H7 (cell line): ENCODE results near the gene ZSWIM6. TPM values are rescaled to one million over a fixed set of nuclear protein-coding genes. Genes with fewer than 3 reads are reported as not detected.

ENCODE experiments used
- DNase-seq: peaks from one replicate; pipeline ENCODE4 v3.0.0; 2012
- H3K27me3 ChIP-seq: 2 replicates; pipeline ENCODE4 v1.6.0; 2011; ENCODE audit warnings: mild to moderate bottlenecking, low read length; ENCODE audit not compliant: control insufficient read depth, insufficient read depth
- H3K36me3 ChIP-seq: replicated peaks from 2 replicates; pipeline ENCODE4 v1.5.1; 2011; ENCODE audit warnings: low read length; ENCODE audit not compliant: control insufficient read depth, insufficient read depth
- H3K4me3 ChIP-seq: 2 replicates; pipeline ENCODE4 v1.5.1; 2011; ENCODE audit warnings: low read depth, mild to moderate bottlenecking, control low read depth, low read length, moderate library complexity; ENCODE audit not compliant: insufficient read depth
- total RNA-seq: library from RNA; depleted of rRNA; stranded (reverse); fragments of >200 nt; shearing (Covaris generic); gene quantifications from 2 replicates; pipeline ENCODE4 v1.2.3, GENCODE V29; 2014

Gene ZSWIM6
- total RNA-seq, 1 experiment from 2014 or later, result 9.1 TPM

DNA sequence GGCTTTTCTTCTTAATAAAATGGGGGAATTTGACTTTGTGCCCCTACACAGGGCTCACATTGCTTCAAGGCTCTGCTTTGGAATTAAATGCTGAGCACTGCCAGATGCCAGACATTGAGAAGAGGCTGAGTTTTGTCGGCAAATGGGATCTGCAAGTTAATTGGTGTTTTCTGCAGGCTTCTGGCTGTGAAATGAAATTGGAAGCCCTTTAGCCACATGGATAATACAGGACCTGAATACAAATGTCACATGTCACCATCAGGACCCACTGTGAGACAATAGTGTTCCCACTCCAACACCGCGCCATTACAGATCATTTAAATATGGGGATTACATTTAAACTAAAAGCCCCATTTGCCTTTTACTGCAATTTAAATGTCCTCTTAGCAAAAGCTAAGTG lies 164.4 kb downstream of the ZSWIM6 start:
- DNase-seq, result no peak
- H3K4me3 ChIP-seq, result no peak overlapping the region
- no peaks in the 10 kb centered on the region for H3K27me3 ChIP-seq
- H3K36me3 ChIP-seq, result no peaks in the 10 kb centered on the region

DNA sequence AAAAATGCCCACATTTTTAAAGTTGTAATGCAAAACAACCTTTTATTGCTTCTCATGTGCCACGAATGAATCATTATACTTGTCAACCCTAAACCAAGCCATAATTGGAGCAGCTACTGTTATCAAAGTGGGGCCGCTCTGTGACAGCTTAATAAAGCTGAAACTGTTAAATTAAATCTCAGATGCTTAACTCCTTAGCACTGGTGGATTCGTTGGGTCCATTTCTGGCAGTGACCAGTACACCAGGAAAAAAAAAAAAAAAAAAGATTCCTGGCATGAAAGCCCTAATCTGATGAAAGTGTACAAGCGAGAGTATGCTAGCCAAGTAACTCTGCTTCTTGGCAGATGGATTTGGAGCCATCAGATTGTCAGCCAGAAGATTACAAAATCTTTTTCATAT lies 164.8 kb downstream of the ZSWIM6 start:
- DNase-seq, result no peak
- H3K27me3 ChIP-seq, result no peaks in the 10 kb centered on the region
- H3K4me3 ChIP-seq, result no peak overlapping the region
- H3K36me3 ChIP-seq, result no peaks in the 10 kb centered on the region

DNA sequence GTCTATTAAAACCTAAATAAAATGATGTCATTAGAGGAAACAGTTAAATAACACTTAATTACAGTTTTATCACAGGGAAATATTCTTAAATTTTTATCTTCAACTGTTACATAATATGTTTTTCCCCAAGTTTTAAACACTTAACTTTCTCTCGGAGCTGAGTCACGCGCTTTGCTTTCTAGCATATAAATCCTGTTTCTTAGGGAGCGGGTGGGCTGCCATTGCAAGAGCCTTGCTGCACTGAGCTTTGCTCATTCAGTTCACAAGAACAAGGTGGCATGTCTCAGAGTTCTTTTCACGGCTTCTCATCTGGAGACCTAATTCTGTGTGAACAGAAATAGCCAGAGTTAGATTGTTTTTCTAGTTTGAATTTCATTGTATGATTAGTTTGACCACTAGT lies 166.1 kb downstream of the ZSWIM6 start:
- Histone ChIP-seq H3K27me3 (no peaks in the 10 kb centered on the region), H3K36me3 (no peaks in the 10 kb centered on the region), H3K4me3 (no peak overlapping the region)
- no peak for DNase-seq

DNA sequence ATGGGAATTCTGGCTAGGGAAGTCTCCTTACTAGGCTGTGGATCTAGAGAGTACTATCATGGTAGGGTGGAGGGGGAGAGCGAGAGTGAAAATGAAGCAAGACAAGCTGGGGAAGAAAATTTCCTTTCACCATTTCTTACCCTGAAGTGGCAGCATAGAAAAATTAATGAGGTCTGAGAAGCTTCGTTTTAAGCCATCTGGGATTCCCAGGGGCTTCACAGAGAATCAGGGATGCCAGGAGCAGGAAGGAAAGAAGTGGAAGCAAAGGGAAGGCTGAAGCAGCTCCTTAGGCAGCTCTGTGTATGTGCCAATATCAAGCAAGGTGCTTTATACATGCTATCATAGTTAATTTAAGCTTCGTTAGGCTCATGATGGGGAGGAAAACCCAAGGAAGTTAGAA lies 169.9 kb downstream of the ZSWIM6 start:
- Histone ChIP-seq H3K4me3 (no peak overlapping the region), H3K27me3 (no peaks in the 10 kb centered on the region), H3K36me3 (no peaks in the 10 kb centered on the region)
- DNase-seq, result no peak

DNA sequence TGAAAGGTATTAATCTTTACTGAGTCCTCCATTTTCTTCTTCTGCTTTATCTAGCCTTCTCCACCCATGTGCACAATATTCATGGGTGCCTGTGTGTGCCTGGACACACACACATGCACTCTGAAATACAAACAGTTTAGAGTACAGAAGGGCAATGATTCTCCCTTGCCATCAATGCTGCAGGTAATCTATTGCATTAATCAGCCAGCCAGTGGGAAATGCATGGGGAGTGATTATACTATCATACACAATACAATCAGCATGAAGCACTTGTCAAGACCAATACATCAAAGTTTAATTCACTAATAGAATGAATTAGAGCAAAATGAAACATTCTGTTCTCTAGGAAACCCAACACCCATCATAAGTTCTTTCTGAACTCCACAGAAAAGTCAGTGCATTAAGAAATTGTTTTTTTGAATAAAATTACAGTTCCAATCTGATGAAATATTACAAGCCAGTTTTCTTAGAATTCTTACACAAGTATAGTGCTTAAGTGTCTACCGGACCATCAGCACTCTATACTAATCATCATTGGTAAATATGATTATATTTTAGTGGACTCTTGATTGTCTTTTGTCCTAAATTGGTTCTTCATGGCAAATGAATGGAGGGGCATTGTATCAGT lies 172.2 kb downstream of the ZSWIM6 start:
- Histone ChIP-seq H3K36me3 (no peaks in the 10 kb centered on the region), H3K4me3 (no peak overlapping the region), H3K27me3 (no peaks in the 10 kb centered on the region)
- no peak for DNase-seq

DNA sequence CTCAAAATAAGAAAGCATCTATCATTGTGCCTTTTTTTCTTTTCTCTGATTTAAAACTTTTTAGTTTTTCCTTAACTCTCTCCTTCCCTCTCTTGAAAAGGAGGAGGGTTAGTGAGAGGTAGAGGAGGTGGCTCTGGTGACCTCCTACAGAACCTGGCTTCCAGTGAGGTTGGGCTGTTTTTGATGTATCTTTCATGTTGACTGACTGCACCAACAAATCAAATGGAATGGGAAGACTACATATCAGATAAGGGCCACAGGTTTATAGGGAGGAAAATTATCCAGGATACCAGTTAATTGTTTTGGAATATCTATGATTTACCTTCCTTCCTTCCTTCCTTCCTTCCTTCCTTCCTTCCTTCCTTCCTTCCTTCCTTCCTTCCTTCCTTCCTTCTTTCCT lies 173.2 kb downstream of the ZSWIM6 start:
- H3K4me3 ChIP-seq, result no peak overlapping the region
- no peak for DNase-seq
- no peaks in the 10 kb centered on the region for H3K36me3 ChIP-seq
- no peaks in the 10 kb centered on the region for H3K27me3 ChIP-seq

DNA sequence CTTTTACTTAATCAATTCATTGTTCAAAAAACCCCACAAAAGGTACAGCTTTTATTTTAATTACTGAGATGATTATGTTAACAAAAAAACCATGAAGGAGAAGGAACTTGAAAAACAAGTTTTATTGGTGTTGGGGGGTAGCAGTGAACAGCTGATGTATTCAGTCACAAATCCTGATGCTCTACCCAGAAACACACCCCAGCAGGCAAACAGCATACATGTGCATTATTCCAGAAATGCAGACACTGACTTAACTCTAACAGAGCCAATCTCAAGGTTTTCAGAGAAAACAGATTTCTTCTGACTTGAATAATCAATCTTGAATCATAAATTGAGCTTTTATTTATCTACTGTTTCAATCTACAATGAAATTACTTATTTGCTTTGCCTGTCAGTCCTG lies 175.2 kb downstream of the ZSWIM6 start:
- no peak for DNase-seq
- H3K27me3 ChIP-seq, result no peaks in the 10 kb centered on the region
- no peaks in the 10 kb centered on the region for H3K36me3 ChIP-seq
- no peak overlapping the region for H3K4me3 ChIP-seq

DNA sequence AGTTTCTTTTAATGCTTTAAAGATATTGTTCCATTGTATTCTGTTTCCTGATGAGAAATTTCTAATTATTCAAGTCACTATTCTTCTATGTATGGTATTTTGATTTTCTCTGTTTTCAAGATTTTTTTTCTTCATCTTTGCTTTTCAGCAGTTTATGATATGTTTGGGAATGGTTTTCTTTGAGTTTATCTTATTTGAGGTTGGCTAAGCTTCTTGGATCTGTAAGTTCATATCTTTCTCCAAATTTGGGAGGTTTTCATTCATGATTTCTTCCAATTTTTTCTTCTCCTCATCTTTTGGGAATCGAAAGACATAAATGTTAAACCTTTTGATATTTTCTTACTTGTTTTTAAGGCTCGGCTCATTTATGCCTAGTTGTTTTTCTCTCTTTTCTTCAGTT lies 184.9 kb downstream of the ZSWIM6 start:
- DNase-seq, result no peak
- Histone ChIP-seq H3K27me3 (no peaks in the 10 kb centered on the region), H3K36me3 (no peaks in the 10 kb centered on the region), H3K4me3 (no peak overlapping the region)

DNA sequence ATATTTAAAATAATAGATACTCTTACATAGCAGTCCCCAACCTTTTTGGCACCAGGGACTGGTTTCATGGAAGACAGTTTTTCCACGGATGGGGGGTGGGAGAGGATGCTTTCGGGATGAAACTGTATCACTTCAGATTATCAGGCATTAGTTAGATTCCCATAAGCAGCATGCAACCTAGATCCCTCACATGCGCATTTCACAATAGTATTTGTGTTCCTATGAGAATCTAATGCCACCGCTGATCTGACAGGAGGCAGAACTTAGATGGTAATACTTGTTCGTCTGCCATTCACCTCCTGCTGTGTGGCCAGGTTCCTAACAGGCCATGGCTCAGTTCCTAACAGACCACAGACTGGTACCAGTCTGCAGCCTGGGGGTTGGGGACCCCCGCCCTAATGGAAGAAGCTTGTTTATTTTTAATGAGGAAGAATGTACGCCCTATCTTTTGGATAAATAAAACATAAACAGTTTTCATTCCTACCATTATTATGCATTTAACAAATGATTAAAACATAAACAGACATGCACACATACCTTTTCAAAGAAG lies 187.7 kb downstream of the ZSWIM6 start:
- Histone ChIP-seq H3K27me3 (no peaks in the 10 kb centered on the region), H3K4me3 (no peak overlapping the region), H3K36me3 (no peaks in the 10 kb centered on the region)
- no peak for DNase-seq

DNA sequence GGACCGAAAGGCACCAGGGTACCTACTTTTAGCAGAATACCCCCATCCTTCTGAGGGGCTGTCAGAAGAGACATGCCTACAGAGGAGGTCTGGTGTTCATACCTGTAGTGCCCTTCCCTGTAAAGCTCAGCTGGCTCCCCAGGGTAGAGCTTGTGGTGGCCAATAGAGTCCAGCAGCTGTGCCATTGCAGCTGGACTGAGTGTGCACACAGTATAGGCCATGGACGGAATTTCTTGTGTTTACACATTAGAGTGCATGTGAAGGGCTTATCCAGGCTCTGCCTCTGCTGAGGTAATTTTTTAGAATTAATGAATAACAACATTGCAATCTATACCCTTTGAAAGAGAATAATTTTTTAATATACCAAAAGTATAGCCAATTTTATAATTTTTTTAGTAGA lies 191.0 kb downstream of the ZSWIM6 start:
- no peak for DNase-seq
- Histone ChIP-seq H3K27me3 (no peaks in the 10 kb centered on the region), H3K4me3 (no peak overlapping the region), H3K36me3 (no peaks in the 10 kb centered on the region)

DNA sequence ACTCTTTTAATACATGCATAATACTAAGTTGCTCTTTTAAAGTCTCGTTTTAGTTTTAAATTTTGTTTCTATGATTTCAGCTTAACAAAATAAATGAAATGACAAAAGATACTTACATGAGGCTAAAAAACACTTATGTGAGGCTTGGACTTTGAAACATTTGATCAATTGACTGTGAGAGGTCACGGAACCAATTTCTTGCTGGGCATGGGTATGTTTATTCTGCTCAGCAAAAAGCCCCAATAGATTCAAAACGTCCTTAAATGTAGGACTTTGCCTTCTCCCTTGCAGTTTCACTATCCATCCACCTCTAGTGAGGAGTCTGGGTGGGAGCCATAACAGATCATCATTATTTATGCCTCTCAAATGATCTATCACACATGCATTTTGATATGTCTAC lies 191.9 kb downstream of the ZSWIM6 start:
- Histone ChIP-seq H3K27me3 (no peaks in the 10 kb centered on the region), H3K36me3 (no peaks in the 10 kb centered on the region), H3K4me3 (no peak overlapping the region)
- no peak for DNase-seq

DNA sequence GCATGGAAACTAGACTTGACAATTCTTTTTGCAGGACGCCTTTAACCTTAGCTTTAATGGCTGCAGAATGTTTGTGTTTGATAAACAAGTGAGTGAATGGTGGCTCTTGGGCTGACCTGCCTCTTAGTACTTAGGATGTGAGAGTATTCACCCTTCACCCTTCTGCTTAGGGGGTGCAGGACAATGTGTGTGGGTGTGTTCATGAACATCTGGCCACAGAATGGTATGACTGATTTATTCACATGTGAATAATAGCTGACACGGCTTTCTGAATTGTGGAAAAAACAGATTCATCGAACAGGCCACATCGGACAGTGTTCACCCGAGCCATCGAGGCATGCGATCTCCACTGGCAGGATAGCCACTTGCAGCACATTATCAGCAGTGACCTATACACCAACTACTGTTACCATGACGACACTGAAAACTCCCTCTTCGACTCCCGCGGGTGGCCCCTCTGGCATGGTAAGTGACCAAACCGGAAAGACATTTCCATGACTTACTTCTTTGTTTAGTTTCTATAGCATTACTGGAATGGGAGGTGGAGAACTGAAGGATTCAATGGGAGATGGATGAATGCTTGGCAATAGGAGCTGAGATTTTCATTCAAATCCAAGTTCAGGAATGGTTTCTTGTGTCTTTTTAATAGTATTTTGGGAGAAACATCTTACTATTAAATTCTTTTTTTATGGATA lies 193.6 kb downstream of the ZSWIM6 start:
- Histone ChIP-seq H3K4me3 (no peak overlapping the region), H3K27me3 (no peaks in the 10 kb centered on the region), H3K36me3 (no peaks in the 10 kb centered on the region)
- DNase-seq, result no peak

DNA sequence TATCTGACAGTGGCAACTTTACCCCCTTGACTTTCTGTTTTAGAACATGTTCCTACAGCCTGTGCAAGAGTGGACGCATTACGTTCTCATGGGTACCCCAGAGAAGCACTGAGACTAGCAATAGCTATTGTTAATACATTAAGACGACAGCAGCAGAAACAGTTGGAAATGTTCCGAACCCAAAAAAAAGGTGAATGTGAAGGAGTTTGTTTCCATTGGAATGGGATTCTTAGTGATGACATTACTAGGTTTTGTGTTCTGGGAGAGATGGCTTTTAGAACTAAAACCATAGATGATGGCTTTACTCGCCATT lies 194.1 kb downstream of the ZSWIM6 start:
- no peak overlapping the region for H3K4me3 ChIP-seq
- H3K36me3 ChIP-seq, result no peaks in the 10 kb centered on the region
- no peaks in the 10 kb centered on the region for H3K27me3 ChIP-seq
- DNase-seq, result no peak

DNA sequence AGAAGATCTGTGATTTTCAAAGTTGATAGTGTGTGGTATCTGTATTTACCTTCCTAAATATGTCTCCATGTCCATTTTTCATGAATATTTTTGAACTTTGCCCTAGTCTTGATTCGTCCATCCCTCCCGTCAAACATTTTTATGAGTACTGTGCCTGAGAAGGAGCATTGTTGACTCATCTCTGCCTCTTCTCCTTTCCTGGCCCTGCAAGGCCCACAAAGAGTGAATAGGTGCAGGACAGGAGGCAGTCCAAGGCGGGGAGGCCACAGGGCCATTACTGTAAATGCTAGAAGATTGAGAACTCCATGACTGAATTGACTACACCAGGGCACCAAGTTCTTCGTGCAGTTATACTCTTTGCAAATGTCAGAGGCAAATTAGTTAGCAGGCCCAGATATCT lies 200.9 kb downstream of the ZSWIM6 start:
- Histone ChIP-seq H3K36me3 (no peaks in the 10 kb centered on the region), H3K27me3 (no peaks in the 10 kb centered on the region), H3K4me3 (no peak overlapping the region)
- no peak for DNase-seq

DNA sequence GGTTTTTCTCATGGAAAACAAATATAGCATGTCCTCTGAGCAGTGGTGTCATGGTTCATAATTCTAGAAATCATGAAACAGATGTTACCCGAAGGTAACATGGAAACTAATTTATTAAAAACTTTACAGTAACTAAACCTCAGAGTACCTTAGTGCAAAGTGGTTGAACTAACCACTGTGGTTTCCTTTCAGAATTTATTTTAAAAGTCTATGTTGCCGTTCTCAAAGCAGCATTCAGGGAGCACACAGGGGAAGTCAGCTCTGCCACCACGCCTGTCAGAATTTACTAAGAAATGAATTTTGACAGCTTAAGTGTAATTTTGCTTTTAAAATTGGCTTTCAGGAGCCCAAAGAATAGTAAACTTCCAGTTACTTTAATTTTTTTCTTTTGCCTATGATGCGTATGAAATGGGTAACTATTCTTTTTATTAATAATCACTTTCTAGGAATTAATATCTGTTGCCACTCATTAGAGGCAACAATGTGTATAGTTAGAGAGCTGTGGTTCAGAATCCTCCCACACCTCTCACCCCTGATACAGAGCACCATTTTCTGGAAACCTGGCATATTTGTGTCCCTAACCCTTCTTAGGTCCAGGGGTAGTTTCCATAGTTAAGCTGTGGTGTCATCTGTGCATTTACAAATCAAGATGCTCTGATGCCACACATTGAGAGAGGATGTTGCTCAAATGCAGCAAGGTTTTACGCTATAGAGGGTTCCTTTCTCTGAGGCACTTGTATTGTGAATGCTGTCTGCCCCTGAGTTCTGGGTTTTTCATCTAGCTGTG lies 202.6 kb downstream of the ZSWIM6 start:
- DNase-seq, result no peak
- Histone ChIP-seq H3K36me3 (no peaks in the 10 kb centered on the region), H3K4me3 (no peak overlapping the region), H3K27me3 (no peaks in the 10 kb centered on the region)
